HT-29 (cell line): ENCODE results near the gene TP53INP2. TPM values are rescaled to one million over a fixed set of nuclear protein-coding genes. Genes with fewer than 3 reads are reported as not detected.
"Not testable (repeated sequence)": the region's sequence is repeated elsewhere in the genome, so short reads cannot be mapped to it uniquely, and the experiment has no call there.

Experiments
- DNase-seq: peaks from one replicate; pipeline ENCODE4 v3.0.0-alpha.2; 2015; ENCODE audit warnings: low spot score
- small RNA-seq: library from RNA; depleted of rRNA; stranded (forward); fragments of <200 nt; gene quantifications from one replicate; pipeline ENCODE3, GENCODE V24; 2014
- total RNA-seq: library from RNA; depleted of rRNA; stranded (reverse); fragments of >200 nt; shearing (Covaris generic); gene quantifications from 2 replicates; pipeline ENCODE4 v1.2.3, GENCODE V29; 2014; rRNA removed

Gene TP53INP2
- total RNA-seq, 1 experiment from 2014 or later: 4.3 TPM

GRCh38 chr20:34720266-34720665, 16.1 kb downstream of the TP53INP2 start:
- no peak for DNase-seq

GRCh38 chr20:34722560-34722959, 18.4 kb downstream of the TP53INP2 start:
- not testable (repeated sequence) for DNase-seq

- no peak for DNase-seq
Observed at GRCh38 chr20:34724172-34724571, 20.0 kb downstream of the TP53INP2 start.

DNA sequence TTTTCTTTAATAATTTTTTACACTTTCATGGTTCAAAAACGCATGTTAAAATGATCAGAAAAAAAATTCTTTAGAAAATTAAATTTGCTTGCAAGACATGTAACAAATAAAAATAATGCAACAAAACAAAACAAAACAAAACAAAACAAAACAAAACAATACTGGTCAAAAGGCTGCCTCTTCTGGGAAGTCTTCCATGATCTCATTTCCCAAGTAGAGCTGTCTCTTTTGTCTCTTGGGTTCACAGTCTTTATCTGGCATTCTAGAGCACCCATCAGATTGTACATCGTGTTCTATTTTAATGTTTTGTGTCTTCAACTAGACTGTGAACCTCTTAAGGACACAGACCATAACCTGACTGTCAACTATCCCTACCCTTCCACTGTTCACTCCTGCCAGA, 25.3 kb downstream of the TP53INP2 start:
- no peak for DNase-seq

GRCh38 chr20:34732523-34732922, 28.4 kb downstream of the TP53INP2 start:
- DNase-seq: no peak

- DNase-seq: no peak
Observed at GRCh38 chr20:34736106-34736735, 32.1 kb downstream of the TP53INP2 start.

- no peak for DNase-seq
Observed at GRCh38 chr20:34743039-34743438, 38.9 kb downstream of the TP53INP2 start.

- no peak for DNase-seq
Observed at GRCh38 chr20:34744340-34744739, 40.2 kb downstream of the TP53INP2 start.

DNA sequence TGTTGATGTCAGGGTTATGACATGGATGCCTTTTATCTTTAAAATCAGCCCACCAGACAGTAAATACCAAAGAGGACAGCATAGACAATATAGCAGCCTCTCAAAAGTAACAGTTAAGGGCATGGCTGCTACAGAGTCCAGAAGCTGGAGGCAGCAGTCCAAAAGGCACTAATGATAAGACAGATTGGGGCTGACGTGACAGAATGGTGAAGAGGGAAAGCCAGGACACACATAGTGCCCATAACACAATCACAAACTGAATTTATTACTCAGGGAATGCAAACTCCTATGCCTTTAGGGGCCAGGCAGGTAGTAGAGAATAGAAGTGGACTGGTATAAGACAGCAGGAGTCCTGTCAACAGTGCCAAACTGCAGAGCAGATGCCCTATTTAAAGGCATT, 40.7 kb downstream of the TP53INP2 start:
- no peak for DNase-seq

DNA sequence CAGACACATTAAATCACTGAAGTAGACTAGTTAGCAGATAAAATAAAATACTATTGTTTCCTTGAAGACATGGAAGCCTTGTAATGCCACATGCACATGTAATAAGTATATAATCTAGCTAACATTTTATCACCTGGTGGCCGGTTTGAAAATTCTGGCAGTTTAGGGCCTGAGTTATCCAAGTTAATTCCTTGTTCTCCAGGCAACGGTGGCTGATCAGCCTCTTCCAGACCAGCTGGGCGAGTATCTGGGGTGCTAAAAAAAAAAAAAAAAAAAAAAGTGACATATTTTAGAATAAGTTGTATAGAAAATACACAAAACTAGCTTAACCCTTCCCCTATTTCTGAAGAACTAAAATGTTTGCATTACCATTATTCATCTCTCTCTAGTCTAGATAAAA, 42.5 kb downstream of the TP53INP2 start:
- no peak for DNase-seq

DNA sequence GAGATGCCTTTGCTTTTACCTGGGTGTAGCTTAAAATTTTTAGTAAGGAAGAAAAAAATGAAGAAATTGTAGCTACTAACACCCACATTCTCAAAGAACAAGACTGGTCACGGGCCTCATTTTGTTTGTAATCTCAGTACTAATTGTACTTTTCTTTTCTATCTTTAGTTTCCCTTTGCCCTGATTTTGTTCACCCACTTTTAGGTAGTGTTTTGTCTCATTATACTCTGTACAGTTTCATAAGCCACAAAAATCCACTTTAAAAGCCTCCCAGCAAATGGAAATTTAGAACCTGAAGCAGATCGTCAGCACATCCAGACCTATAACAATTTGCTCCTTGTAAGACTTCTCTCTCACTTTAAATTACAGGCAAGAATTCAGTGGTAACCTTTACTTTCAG, 43.3 kb downstream of the TP53INP2 start:
- no peak for DNase-seq

DNA sequence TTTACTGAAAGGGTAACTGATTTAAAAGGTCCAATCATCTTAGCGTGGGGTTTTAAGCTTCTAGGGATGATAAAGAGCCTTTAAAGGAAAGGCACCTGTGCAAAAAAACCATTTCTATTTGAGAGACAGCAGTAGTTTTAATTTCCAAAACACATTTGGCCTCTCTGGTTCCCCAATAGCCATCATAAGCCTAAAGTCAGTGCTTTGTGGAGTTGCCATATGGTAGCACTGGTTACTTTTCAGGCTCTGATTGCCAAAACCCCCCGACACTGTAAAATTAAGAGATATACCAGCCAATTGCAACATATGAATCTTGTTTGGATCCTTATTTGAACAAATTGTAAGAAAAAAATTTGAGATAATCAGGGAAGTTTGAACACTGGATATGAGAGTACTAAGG, 44.6 kb downstream of the TP53INP2 start:
- DNase-seq: no peak

DNA sequence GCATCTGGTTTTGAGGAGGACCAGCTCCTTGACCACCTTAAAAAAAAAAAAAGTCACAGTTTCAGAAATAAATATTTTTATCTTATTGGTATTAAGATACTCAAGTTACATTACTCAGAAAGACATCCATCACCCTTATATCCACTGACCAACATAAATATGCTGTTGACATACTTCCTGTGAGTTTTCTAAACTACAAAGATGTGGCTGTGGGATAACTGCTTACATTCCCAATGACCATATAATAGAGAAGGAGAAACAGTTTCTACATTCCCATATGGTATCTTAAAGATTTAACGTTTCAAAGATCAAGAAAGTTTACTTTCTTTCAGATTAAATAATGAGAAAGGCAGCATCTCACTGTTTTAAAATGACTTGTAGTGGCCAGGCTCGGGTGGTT, 46.3 kb downstream of the TP53INP2 start:
- no peak for DNase-seq

- no peak for DNase-seq
Observed at GRCh38 chr20:34751453-34751852, 47.3 kb downstream of the TP53INP2 start.

GRCh38 chr20:34753706-34754461, 49.7 kb downstream of the TP53INP2 start:
- no peak for DNase-seq

GRCh38 chr20:34754611-34755010, 50.5 kb downstream of the TP53INP2 start:
- DNase-seq: no peak

GRCh38 chr20:34755367-34755766, 51.2 kb downstream of the TP53INP2 start:
- no peak for DNase-seq

DNA sequence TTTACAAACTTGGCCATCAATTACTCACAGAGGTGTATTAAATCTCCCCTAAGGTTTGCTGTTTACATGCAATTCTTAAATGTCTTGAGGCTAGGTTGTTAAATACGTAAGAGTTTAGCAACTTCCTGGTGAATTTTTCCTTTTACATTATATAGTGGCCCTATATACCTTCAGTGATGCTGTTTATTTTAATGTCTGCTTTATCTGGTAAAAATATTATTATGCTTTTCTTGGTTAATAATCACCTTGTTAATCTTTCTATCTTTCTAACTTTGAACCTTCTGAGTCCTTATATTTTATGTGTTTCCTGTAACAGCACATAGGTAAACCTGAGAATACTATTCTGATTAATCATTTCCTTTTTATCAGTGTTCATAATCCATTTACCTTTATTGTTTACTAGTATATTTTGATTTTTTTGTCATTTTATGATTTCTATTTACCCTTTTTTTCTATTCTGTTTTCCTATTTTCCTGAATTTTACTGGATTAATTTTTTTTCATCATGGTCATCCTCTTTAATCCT, 57.9 kb downstream of the TP53INP2 start:
- DNase-seq: peak; percentile 71

Small RNA genes lying within 50 kb of the gene (small RNA-seq; reads per million reads assigned to genes)
- not detected for gene AL118520.1

Other genes with a start within 250 kb of the TP53INP2 start
- 392 and 436 TPM in 2 replicates for gene DYNLRB1, start 187.9 kb upstream of the TP53INP2 start, total RNA-seq
- gene MAP1LC3A, start 145.6 kb upstream of the TP53INP2 start, total RNA-seq: 9.3 and 12.6 TPM in 2 replicates
- gene PIGU, start 27.3 kb upstream of the TP53INP2 start, total RNA-seq: 28.9 and 36.2 TPM in 2 replicates
- 8.5 and 12.5 TPM in 2 replicates for gene NCOA6, start 121.3 kb downstream of the TP53INP2 start, total RNA-seq
- gene GGT7, start 168.5 kb downstream of the TP53INP2 start, total RNA-seq: 2.0 and 2.4 TPM in 2 replicates
- 27.9 and 43.7 TPM in 2 replicates for gene ACSS2, start 172.3 kb downstream of the TP53INP2 start, total RNA-seq